K562 (cell line): ENCODE data around the gene GNPAT. TPM values are rescaled to one million over a fixed set of nuclear protein-coding genes. Genes with fewer than 3 reads are reported as not detected.

ENCODE experiments used
- ATAC-seq: fragments of 200-7000 bp; cut with Tn5 transposase; 3 replicates; pipeline ENCODE4 v1.9.1; 2020; ENCODE audit warnings: moderate library complexity
- BruUV-seq: library from RNA; stranded (reverse); fragments of 400-500 nt; replicated peaks from 2 replicates; lab custom pipeline; 2021; lab: Mats Ljungman, UMichigan
- CTCF ChIA-PET: fragments of 300-600 bp; formaldehyde crosslinking; extraction: SDS; loops from one replicate; lab custom pipeline; 2021; ENCODE audit warnings: low intra/inter-chr PET ratio; lab: Yijun Ruan, JAX
- POLR2A ChIA-PET: fragments of 300-600, 350-650 bp; sonication (Branson Sonifier 250); formaldehyde crosslinking; extraction: SDS; loops from one replicate; lab custom pipeline; 2021; ENCODE audit warnings: antibody characterized with exemption, inconsistent platforms; lab: Yijun Ruan, JAX
- DNase-seq, 4 experiments: peaks; one replicate each; pipeline versions ENCODE4 v3.0.0 to v3.0.0-alpha.2; 2011 to 2018; ENCODE audit warnings: low spot score in 3 of 4, mixed read lengths in 3 of 4; ENCODE audit errors: extremely low read depth in 1 of 4
- FAIRE-seq: peaks from 2 replicates; lab custom pipeline; 2011; peaks lifted over from hg19 to GRCh38; lab: Jason Lieb, UNC
- H2AFZ ChIP-seq: 2 replicates; pipeline ENCODE4 v1.6.0; 2011; ENCODE audit warnings: low read depth, low read length, control low read depth, inconsistent platforms
- H3K27ac ChIP-seq: fragments of 200-600 bp; 3 replicates; pipeline ENCODE4 v1.8.0; 2011; ENCODE audit warnings: low read depth, mild to moderate bottlenecking, control low read depth, inconsistent platforms, low read length, moderate library complexity, mixed read lengths; ENCODE audit errors: extremely low read depth
- H3K27me3 ChIP-seq, 2 experiments: fragments of 300-600 bp in 1 of 2; 2 replicates in 1 of 2; 3 replicates in 1 of 2; pipeline versions ENCODE4 v1.6.0 to v1.8.0; 2011; ENCODE audit warnings: inconsistent platforms in 2 of 2, low read length in 2 of 2, mild to moderate bottlenecking in 1 of 2, mixed read lengths in 1 of 2, moderate library complexity in 1 of 2; ENCODE audit not compliant: control insufficient read depth in 2 of 2, insufficient read depth in 2 of 2
- H3K36me3 ChIP-seq: fragments of 300-600 bp; 3 replicates; pipeline ENCODE4 v1.8.0; 2011; ENCODE audit warnings: mild to moderate bottlenecking, low read length, inconsistent platforms; ENCODE audit not compliant: control insufficient read depth, insufficient read depth
- H3K4me1 ChIP-seq, 2 experiments: fragments of 200-600 bp in 1 of 2; replicated peaks in 1 of 2; 2 replicates in 1 of 2; 3 replicates in 1 of 2; pipeline versions ENCODE4 v1.5.1 to v1.8.0; 2011; ENCODE audit warnings: inconsistent platforms in 2 of 2, low read length in 2 of 2, mild to moderate bottlenecking in 1 of 2, mixed read lengths in 1 of 2, moderate library complexity in 1 of 2; ENCODE audit not compliant: control insufficient read depth in 2 of 2, insufficient read depth in 2 of 2
- H3K4me2 ChIP-seq: 2 replicates; pipeline ENCODE4 v1.6.1; 2011; ENCODE audit warnings: low read length, control low read depth, inconsistent platforms, mixed read lengths; ENCODE audit not compliant: insufficient read depth
- H3K4me3 ChIP-seq: fragments of 200-600 bp; sonication (generic), shearing (Covaris generic); 2 replicates; pipeline ENCODE4 v1.5.1; 2016; ENCODE audit warnings: control low read depth, inconsistent platforms
- H3K79me2 ChIP-seq: fragments of 200-600 bp; 3 replicates; pipeline ENCODE4 v1.8.0; 2011; ENCODE audit warnings: low read length, inconsistent platforms; ENCODE audit not compliant: control insufficient read depth, insufficient read depth
- H3K9ac ChIP-seq, 2 experiments: 2 replicates each; pipeline versions ENCODE4 v1.6.0 to v1.6.1; 2011; ENCODE audit warnings: low read depth in 2 of 2, low read length in 2 of 2, control low read depth in 1 of 2, inconsistent platforms in 1 of 2, mild to moderate bottlenecking in 1 of 2, mixed read lengths in 1 of 2; ENCODE audit not compliant: insufficient read depth in 1 of 2
- H3K9me1 ChIP-seq: one replicate; pipeline ENCODE4 v1.6.0; 2011; ENCODE audit warnings: inconsistent platforms, mild to moderate bottlenecking, low read length, moderate library complexity; ENCODE audit not compliant: control insufficient read depth, insufficient read depth
- H3K9me3 ChIP-seq: replicated peaks from 2 replicates; pipeline ENCODE4 v1.5.1; 2011; ENCODE audit warnings: low read depth, low read length, inconsistent platforms; ENCODE audit not compliant: control insufficient read depth, insufficient read depth
- H4K20me1 ChIP-seq: replicated peaks from 2 replicates; pipeline ENCODE4 v1.6.1; 2011; ENCODE audit warnings: low read length, inconsistent platforms, mixed read lengths; ENCODE audit not compliant: control insufficient read depth, insufficient read depth
- CBX3 ChIP-seq, 2 experiments: IDR thresholded peaks; 1 replicate in 1 of 2; 2 replicates in 1 of 2; pipeline ENCODE4 v1.6.1; 2012; ENCODE audit warnings: inconsistent platforms in 2 of 2, low read length in 2 of 2, borderline replicate concordance in 1 of 2, control low read depth in 1 of 2
- CGGBP1 ChIP-seq: fragments of 250-450 bp; sonication (Bioruptor Pico); IDR thresholded peaks from 2 replicates; pipeline ENCODE4 v1.9.0; 2021; ENCODE audit warnings: mild to moderate bottlenecking
- ETV5 ChIP-seq: sonication (generic); formaldehyde crosslinking; IDR thresholded peaks from 2 replicates; pipeline ENCODE4 v1.4.0; 2020; ENCODE audit warnings: low read depth, mild to moderate bottlenecking, missing genetic modification reagents
- FOXA3 ChIP-seq, 2 experiments: fragments of 450-650 bp in 1 of 2; sonication (generic) in 1 of 2; formaldehyde crosslinking; IDR thresholded peaks in 1 of 2; conservative IDR thresholded peaks in 1 of 2; 2 replicates each; pipeline versions ENCODE4 v1.4.0 to v1.8.0; 2020 to 2022; ENCODE audit warnings: mild to moderate bottlenecking in 2 of 2, missing genetic modification reagents in 1 of 2
- FOXJ3 ChIP-seq: sonication (generic); formaldehyde crosslinking; IDR thresholded peaks from 2 replicates; pipeline ENCODE4 v1.4.0; 2020; ENCODE audit warnings: mild to moderate bottlenecking, missing genetic modification reagents
- GTF2F1 ChIP-seq: IDR thresholded peaks from 2 replicates; pipeline ENCODE4 v1.6.1; 2011; ENCODE audit warnings: low read depth, low read length, improper control_type of control experiment
- HNRNPUL1 ChIP-seq: fragments of 200-400 bp; formaldehyde crosslinking; IDR thresholded peaks from 2 replicates; pipeline ENCODE4 v1.6.1; 2017; ENCODE audit warnings: low read length
- IRF9 ChIP-seq: fragments of 450-650 bp; IDR thresholded peaks from 2 replicates; pipeline ENCODE4 v1.6.1; 2016; ENCODE audit warnings: missing biosample characterization, missing genetic modification characterization
- PRMT5 ChIP-seq: sonication (generic); formaldehyde crosslinking; IDR thresholded peaks from 2 replicates; pipeline ENCODE4 v1.5.0; 2020; ENCODE audit warnings: missing genetic modification reagents
- PTRF ChIP-seq: fragments of 450-650 bp; IDR thresholded peaks from 2 replicates; pipeline ENCODE4 v1.6.1; 2016; ENCODE audit warnings: mild to moderate bottlenecking, missing genetic modification characterization, missing compliant biosample characterization
- PTTG1 ChIP-seq: fragments of 450-650 bp; IDR thresholded peaks from 2 replicates; pipeline ENCODE4 v1.6.1; 2016; ENCODE audit warnings: low read depth, mild to moderate bottlenecking, missing genetic modification characterization, missing compliant biosample characterization
- STAT5A ChIP-seq: IDR thresholded peaks from 2 replicates; pipeline ENCODE4 v1.6.1; 2012; ENCODE audit warnings: low read length, inconsistent platforms, borderline replicate concordance
- TBP ChIP-seq: optimal IDR thresholded peaks from 2 replicates; pipeline ENCODE3; 2011; ENCODE audit warnings: low read depth, low read length, improper control_type of control experiment
- THRA ChIP-seq: fragments of 450-650 bp; IDR thresholded peaks from 2 replicates; pipeline ENCODE4 v1.6.1; 2017; ENCODE audit warnings: mild to moderate bottlenecking, moderate library complexity
- YBX1 ChIP-seq: fragments of 450-650 bp; IDR thresholded peaks from 2 replicates; pipeline ENCODE4 v1.7.1; 2016; ENCODE audit warnings: mild to moderate bottlenecking
- WGBS: fragments of 100-300 bp; shearing (Covaris generic); methylation state at CpG from one replicate; pipeline ENCODE4 v1.1.6; 2016; ENCODE audit warnings: low coverage, mixed read lengths; ENCODE audit not compliant: insufficient coverage; ENCODE audit errors: missing lambda C conversion rate; 5-methylcytosine and 5-hydroxymethylcytosine counted together
- in situ Hi-C: fragments of 300-500 bp; cut with MboI; formaldehyde crosslinking; loops from 4 replicates; pipeline ENCODE4 v1.15.0; 2018; ENCODE audit warnings: inconsistent platforms, mixed read lengths
- intact Hi-C: fragments of 100-400 bp; cut with micrococcal nuclease; formaldehyde crosslinking; loops from 2 replicates; pipeline ENCODE4 v1.14.2; 2022
- polyA plus RNA-seq, 8 experiments: library from polyadenylated mRNA; depleted of rRNA in 4 of 8; stranded (reverse) in 5 of 8; unstranded in 3 of 8; fragments of >200 nt; fragmentation: Nextera tagmentation in 2 of 8; fragmentation: Illumina TruSeq in 1 of 8; extraction: Ambion mirVana in 2 of 8; extraction: Trizol in 1 of 8; gene quantifications; 2 replicates each; pipeline versions ENCODE4 v1.2.1 to v1.2.3, GENCODE V29; 2011 to 2014; ENCODE audit warnings: inconsistent platforms in 1 of 8, missing spikeins in 1 of 8
- total RNA-seq, 7 experiments: library from RNA; depleted of rRNA in 6 of 7; stranded (reverse); fragments of >200 nt in 6 of 7; fragmentation: Illumina TruSeq in 2 of 7; extraction: Trizol in 2 of 7; gene quantifications; 2 replicates each; pipeline versions ENCODE4 v1.2.1 to v1.2.3, GENCODE V29; 2011 to 2021; ENCODE audit warnings: low replicate concordance in 1 of 7
- TF ChIP-seq, protein P1 (sequence below): sonication (generic); formaldehyde crosslinking; IDR thresholded peaks from 2 replicates; pipeline ENCODE4 v1.4.0; 2020; ENCODE audit warnings: mild to moderate bottlenecking, missing genetic modification reagents

Gene GNPAT
- total and polyA plus RNA-seq, 9 of the 15 experiments (the other 6 are each of a cell fraction or from before 2014, with no cell fraction given): 32.1 to 68.8 (median 50.7) TPM

DNA sequence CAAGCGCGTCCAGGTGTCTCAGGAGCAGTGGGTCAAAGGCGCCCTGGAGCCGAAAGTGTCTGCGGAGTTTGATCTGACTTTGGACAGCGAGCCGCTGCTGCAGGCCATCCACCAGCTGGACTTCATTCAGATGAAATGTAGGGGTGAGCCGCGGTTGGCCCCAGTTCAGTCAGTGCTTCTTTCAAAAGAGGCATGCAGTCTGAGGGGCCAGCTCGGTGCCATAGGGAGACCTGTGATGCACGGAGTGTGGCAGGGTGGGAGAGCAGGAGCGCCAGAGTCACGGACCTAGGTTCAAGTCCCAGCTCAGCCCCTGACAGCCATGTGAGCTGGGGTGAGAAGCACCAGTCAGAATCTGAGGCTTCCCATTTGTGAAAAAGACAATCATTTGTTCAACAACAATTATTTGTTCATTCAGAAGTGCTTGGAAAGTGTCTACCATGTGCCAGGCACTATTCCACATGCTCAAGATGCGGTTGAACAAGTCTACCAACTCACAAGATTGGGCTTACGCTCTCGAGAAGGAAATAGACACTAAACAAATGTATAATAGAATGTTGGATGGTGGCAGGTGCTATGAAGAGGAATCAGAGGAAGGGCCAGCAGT lies 39.5 kb upstream of the GNPAT start:
- Histone ChIP-seq H3K4me1 (peaks cover 39 to 44% of the 10 kb centered on the region in 2 experiments), H3K79me2 (no peaks in the 10 kb centered on the region), H3K36me3 (no peaks in the 10 kb centered on the region), H2AFZ (peak overlapping the region; percentile 71; the same call in 1 of the 2 replicates), H4K20me1 (peaks cover 8% of the 10 kb centered on the region), H3K9me3 (no peaks in the 10 kb centered on the region), H3K27me3 (no peaks in the 10 kb centered on the region), H3K9ac (peak overlapping the region in 1 of 2 experiments; percentile 53; a peak in 1 of 4 replicates), H3K9me1 (no peaks in the 10 kb centered on the region), H3K4me2 (peak overlapping the region; percentile 47), H3K27ac (no peak overlapping the region; the same call in 2 of the 3 replicates), H3K4me3 (no peak overlapping the region)
- FAIRE-seq (no peak), ATAC-seq (peak; percentile 6), DNase-seq (peak in 2 of 4 experiments; percentile 22 to 41)
- CTCF ChIA-PET: no interaction called here
- POLR2A ChIA-PET: interaction anchor here (0.6 kb wide), 1 partner anchor 273 kb away, joined by 3 read pairs; no protein-coding TSS in a partner anchor
- in situ Hi-C loops: no loop called here
- intact Hi-C loops: loop anchor here (5.0 kb wide), 2 partner anchors 94 to 164 kb away; no protein-coding TSS in a partner anchor
- BruUV-seq: no TSS peak
- WGBS: 32% methylated on average over 16 of the region's 16 CpGs
- TF ChIP-seq THRA (no peak), CBX3 (IDR thresholded peaks at IDR 0.05; ENCODE audit: borderline replicate concordance in 1 of 2, low read length in 2 of 2) (no peak), HNRNPUL1 (no peak), STAT5A (no peak), FOXA3 (CRISPR knock-in tag; conservative IDR thresholded peaks at IDR 0.05 in 1 of 2, IDR thresholded peaks at IDR 0.05 in 1 of 2) (0 out of 4 replicates have a peak, but pooled peaks of 1 of the 2 experiments have one; percentile 33), PTRF (tag) (no peak), ETV5 (no peak), FOXJ3 (no peak), YBX1 (no peak), PTTG1 (tag) (no peak), GTF2F1 (no peak), CGGBP1 (CRISPR knock-in tag) (no peak), IRF9 (no peak), TBP (no peak), PRMT5 (CRISPR knock-in tag) (no peak)
- TF ChIP-seq, protein P1, sequence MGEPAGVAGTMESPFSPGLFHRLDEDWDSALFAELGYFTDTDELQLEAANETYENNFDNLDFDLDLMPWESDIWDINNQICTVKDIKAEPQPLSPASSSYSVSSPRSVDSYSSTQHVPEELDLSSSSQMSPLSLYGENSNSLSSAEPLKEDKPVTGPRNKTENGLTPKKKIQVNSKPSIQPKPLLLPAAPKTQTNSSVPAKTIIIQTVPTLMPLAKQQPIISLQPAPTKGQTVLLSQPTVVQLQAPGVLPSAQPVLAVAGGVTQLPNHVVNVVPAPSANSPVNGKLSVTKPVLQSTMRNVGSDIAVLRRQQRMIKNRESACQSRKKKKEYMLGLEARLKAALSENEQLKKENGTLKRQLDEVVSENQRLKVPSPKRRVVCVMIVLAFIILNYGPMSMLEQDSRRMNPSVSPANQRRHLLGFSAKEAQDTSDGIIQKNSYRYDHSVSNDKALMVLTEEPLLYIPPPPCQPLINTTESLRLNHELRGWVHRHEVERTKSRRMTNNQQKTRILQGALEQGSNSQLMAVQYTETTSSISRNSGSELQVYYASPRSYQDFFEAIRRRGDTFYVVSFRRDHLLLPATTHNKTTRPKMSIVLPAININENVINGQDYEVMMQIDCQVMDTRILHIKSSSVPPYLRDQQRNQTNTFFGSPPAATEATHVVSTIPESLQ (CRISPR knock-in tag): no peak
